OCI-LY3 (cell line): ENCODE data around the gene FRK.

Experiments
- CTCF ChIP-seq: fragments of 200-600, 300-600 bp; sonication (generic); IDR thresholded peaks from 2 replicates; pipeline ENCODE4 v1.5.1; 2014; ENCODE audit warnings: antibody characterized with exemption, low read length, low read depth
- EZH2phosphoT487 ChIP-seq: fragments of 200-600 bp; shearing (Covaris generic); IDR thresholded peaks from 2 replicates; pipeline ENCODE4 v1.6.1; 2018; ENCODE audit warnings: antibody characterized with exemption, mixed run types, low read depth

- TF ChIP-seq CTCF (no peak), EZH2phosphoT487 (no peak)
These were observed 14.0 kb downstream of the FRK start for GRCh38 chr6:116046737-116047136.
